Activated CD8-positive, alpha-beta memory T cell treated with anti-CD3 and anti-CD28 coated beads for 4 hours (primary cell): ENCODE results near the gene MYO18A.

Experiments
- DNase-seq, 2 donors: peaks; one replicate each; pipeline ENCODE4 v3.0.0-alpha.2; 2020; ENCODE audit warnings: low read depth in 2 of 2

Gene MYO18A

GRCh38 chr17:29050176-29050575 is 130.0 kb downstream of the MYO18A start:
- DNase-seq: no peak

- no peak for DNase-seq
Observed at GRCh38 chr17:29049541-29050145, 130.6 kb downstream of the MYO18A start.

GRCh38 chr17:29048440-29049368 is 131.5 kb downstream of the MYO18A start:
- DNase-seq: no peak

DNA sequence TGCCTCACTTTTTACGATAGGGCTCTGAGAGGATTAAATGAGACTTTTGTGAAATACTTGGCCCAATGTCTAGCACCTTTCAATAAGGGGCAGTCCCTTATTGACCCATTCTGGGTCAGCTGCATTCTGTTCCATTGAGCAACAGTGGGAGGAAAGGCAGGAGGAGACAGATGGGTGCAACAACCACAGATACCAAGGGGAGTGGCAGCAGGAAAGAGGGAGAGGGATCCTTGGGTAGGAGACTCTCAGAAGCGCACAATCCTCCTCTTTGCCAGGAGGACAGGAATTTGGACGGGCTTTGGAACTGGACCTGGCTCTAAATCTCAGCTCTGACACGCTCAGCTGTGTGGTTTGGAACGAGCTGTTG is 133.7 kb downstream of the MYO18A start:
- no peak for DNase-seq

DNA sequence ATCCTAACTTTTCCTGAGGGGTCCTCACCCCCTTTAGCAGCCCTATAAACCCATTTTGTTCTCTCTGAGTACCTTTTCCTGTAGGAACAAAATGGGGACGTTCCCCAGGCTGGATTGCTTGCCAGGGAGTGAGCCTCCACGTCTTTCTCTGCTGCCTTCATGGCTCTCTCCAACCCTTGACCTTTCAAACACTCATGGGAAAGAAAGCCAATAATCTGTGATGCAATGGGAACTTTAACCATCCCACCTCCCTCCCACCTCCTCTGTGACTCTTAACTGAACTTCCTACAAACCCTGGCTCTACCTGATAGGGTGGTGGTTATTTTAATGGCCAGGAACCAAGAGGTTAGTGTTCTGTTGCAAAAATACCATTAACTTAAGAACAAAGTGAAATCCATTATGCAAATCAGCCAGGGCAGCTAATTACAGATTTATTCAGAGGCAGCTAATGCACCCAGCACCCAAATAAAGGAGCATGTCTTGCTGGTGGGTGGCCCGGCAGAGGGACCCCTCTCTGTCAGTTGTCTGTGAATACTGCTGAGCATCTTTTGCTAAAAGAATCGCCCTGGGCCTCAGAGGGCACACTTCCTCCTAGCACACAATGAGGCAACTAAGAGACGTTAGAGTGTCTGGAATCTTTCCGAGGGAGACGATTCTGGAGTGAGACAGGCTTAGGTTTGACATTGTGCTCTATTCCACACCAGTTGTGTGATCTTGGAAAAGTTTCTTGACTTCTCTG is 134.3 kb downstream of the MYO18A start:
- DNase-seq: no peak

DNA sequence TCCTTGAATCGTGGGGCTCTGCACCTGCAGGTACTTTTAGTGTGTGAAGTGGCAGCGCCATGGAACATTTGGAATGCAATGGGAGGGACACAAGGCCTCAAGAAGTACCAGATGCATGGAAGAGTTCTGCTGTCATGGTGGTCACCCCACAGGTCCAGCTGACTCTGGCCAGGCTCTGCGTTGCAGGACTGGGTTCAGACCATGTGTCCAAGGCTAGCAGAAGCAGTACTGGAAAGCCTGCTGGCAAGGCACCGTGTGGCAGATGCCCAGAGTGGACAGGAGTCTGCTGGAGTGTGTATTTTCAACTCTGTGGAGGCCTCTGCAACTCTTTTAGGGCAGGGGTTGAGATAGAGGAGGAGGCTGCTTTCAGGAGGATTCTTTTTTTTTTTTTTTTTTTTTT is 135.2 kb downstream of the MYO18A start:
- DNase-seq: no peak

DNA sequence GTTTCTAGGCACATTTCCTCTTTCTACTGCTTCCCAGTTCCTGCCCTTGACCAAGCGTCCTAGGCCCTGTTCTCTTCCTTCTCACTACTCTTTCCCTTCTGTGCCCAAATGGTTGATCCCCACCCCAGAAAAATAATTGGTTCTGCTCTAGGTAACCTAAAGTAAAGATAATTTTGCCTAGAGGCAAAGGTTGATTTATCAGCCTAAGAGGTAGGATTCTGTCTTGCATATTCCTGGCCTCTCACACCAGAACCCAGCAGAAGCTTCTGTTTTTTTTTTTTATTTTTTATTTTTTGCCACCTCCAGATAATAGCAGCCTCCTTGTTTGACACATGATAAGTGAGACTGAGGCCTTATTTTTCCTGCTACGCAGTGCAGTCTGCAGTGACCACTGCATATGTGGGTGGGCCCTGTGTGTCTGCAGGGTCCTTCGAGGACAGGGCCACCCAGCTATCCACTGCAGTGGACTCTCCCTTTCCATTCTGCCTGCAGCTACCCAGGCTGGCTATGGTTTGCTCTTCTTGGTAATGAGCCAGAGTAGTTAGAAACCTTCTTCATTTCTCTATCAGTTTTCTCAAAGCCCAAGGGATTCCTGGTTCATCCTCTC is 136.6 kb downstream of the MYO18A start:
- no peak for DNase-seq

GRCh38 chr17:29042679-29043538 is 137.3 kb downstream of the MYO18A start, which contains the start of gene PIPOX:
Gene PIPOX, plus strand, starts transcription at chr17:29043141. Its CDS starts 85 bp downstream, at chr17:29043226.
- no peak for DNase-seq

GRCh38 chr17:29042026-29042678 is 138.0 kb downstream of the MYO18A start:
- no peak for DNase-seq

DNA sequence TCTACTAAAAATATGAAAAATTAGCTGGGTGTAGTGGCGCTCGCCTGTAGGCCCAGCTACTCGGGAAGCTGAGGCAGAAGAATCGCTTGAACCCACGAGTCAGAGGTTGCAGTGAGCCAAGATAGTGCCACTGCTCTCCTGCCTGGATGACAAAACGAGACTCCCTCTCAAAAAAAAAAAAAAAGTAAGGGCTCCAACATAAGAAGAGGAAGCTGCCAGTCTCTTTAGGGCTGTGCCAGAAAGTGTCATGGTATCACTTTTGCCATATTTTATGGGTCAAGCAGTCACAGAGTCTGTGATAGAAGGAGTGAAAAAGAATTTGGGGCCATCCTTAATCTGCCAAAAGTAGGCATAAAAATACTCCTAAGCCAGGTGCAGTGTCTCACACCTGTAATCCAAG is 138.6 kb downstream of the MYO18A start:
- no peak for DNase-seq

DNA sequence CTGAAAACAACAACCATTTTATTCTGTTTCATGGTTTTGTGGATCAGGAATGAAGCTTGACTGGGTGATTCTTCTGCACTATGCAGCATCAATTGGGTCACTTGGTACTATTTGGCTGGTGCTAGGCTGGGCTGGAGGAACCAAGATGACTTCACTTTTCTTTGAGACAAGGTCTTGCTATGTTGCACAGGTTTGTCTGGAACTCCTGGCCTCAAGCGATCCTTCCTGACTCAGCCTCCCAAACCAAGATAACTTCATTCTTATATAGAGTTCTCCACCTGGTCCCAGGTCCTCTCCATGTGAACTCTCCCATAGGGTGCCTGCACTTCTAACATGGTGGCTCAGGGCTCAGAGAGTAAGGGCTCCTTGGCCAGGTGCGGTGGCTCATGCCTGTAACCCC is 139.1 kb downstream of the MYO18A start:
- no peak for DNase-seq

- no peak for DNase-seq
Observed at GRCh38 chr17:29039764-29040598, 140.2 kb downstream of the MYO18A start.

DNA sequence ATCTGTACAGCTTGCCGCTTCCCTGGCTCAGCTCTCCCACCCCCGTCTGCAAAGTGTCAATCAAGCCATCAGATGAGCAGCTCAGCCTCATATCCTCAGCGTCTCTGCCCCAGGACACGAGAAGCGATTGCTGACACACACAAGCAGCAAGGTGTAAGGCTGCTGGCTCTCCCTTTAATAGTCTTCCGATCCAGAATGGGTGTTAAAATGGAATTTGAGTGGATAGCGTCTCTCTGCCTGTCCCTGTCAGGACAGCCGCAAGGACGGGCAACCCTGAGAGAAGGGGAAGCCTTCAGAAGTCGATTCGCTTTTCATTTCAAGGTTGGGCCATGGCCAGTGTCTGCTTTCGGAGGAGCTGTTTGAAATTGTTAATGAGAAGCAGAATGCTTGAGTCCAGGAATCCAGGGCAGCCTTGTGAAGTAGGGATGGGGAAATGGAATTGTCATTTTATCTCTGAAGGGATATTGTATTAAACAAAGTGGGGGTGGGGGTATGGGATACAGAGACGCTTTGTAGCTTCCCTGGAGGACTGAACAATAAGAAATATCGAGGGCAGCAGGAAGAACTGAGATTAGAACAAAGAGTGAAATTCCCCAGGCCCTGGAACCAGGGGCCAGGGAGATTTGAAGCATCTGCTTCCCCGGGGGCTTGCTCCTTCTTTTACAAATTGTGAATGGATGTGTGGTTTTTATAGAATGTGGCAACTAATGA is 142.0 kb downstream of the MYO18A start:
- no peak for DNase-seq

GRCh38 chr17:29037739-29038084 is 142.5 kb downstream of the MYO18A start:
- no peak for DNase-seq

DNA sequence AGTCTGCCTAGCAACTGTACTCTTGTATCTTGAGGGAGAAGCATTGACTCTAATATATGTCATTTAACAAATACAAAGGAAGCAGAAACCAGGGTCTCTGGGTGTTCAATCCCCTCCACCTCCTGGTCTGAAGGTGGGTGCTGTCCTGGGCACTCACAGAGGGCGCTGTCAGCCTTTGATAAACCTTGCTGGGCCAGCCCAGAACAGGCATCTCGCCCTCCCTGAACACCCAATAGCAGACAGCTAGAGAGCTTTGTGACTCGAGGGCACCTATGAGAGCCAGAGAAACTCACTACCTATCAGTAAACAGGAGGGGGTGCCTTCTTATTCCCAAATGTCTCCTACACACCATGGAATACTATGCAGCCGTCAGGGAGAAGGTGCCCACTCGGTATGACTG is 143.6 kb downstream of the MYO18A start:
- DNase-seq: no peak

GRCh38 chr17:29034510-29034909 is 145.7 kb downstream of the MYO18A start:
- DNase-seq: no peak

DNA sequence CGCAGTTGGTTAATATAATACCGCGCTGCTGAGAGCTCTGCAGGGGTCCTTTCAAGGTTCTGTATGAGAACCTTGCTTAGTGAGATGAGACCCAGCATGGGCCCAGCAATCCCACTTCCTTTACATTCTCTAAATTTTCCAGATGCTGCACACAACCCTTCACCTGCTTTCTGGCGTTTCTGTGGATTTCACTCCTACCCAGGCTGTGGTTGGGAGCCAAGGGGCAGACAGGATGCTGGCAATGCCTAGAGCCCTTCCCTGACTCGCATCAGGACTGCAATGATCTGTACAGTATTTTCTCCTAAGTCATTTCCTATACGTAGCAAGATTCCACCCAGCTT is 147.4 kb downstream of the MYO18A start:
- no peak for DNase-seq

DNA sequence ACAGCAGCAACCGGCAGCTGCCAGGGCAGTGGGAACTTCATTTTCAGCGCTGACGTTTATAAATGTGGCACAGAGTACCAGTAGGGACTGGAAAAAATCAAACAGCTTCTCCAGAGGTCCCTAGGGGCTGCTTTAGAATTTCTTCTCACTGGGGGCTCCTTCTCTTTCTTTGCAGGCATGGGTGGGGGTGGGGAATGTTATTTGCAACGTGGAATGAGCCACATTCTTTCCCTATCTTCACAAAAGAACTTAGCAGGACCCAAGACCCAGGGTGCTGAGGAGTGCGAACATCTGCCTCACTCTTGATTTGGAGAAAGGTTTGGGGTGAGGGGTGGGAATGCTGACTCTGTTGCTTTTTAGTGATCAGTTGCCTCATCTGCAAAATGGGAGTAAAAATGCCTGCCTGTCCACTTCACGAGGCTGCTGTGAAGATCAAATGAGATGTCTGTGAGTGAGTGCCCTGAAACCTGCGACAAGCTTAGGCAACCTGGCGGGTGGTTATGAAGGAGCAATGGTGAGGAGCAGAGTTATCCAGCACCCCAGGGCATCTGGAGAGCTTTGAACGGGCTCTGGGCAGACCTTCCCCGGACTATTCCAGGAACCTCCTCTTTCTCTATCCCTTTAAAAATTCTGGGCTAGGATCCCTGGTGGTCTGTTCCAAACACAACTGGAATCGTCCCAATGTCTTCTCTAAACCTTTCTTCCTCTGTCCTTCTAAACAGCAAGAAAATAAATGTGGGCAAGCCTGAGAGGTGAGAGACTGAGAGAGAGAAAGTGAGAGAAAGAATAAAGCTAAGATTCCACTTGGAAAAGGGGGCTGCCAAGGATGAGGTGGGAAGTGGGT is 148.0 kb downstream of the MYO18A start:
- DNase-seq: no peak
